Skeletal muscle tissue (tissue), 4 donors: Measurements from ENCODE around the gene DDIT3. TPM values are rescaled to one million over a fixed set of nuclear protein-coding genes. Genes with fewer than 3 reads are reported as not detected.

ENCODE experiments used
- H3K27ac ChIP-seq: one replicate; pipeline ENCODE4 v1.7.0; 2013; ENCODE audit warnings: mild to moderate bottlenecking, low read depth, low read length, inconsistent platforms
- H3K27me3 ChIP-seq, 3 donors: one replicate each; pipeline ENCODE4 v1.7.0; 2013; ENCODE audit warnings: low read length in 3 of 3; ENCODE audit not compliant: control insufficient read depth in 3 of 3, insufficient read depth in 3 of 3
- H3K36me3 ChIP-seq, 3 donors: one replicate each; pipeline ENCODE4 v1.7.0; 2013; ENCODE audit warnings: low read length in 3 of 3; ENCODE audit not compliant: control insufficient read depth in 3 of 3, insufficient read depth in 3 of 3
- H3K4me1 ChIP-seq, 3 donors: one replicate each; pipeline ENCODE4 v1.7.0; 2013; ENCODE audit warnings: low read length in 3 of 3, mild to moderate bottlenecking in 3 of 3; ENCODE audit not compliant: control insufficient read depth in 3 of 3, insufficient read depth in 3 of 3
- H3K4me3 ChIP-seq, 3 donors: one replicate each; pipeline ENCODE4 v1.7.0; 2013; ENCODE audit warnings: low read length in 3 of 3
- H3K9ac ChIP-seq, 3 donors: one replicate each; pipeline ENCODE4 v1.7.0; 2013; ENCODE audit warnings: low read length in 3 of 3, mild to moderate bottlenecking in 3 of 3, moderate library complexity in 2 of 3, low read depth in 1 of 3
- H3K9me3 ChIP-seq, 3 donors: one replicate each; pipeline ENCODE4 v1.7.0; 2013; ENCODE audit warnings: low read length in 3 of 3; ENCODE audit not compliant: control insufficient read depth in 3 of 3
- total RNA-seq: library from RNA; depleted of rRNA; stranded (reverse); fragments of >200 nt; gene quantifications from one replicate; pipeline ENCODE4 v1.2.3, GENCODE V29; 2014
- donor health status: Osteomylitis.

DDIT3 gene
- total RNA-seq, 1 donor from 2014 or later, result 11.5 TPM

GRCh38 chr12:57553343-57554202 lies 33.3 kb upstream of the DDIT3 start:
- H3K27me3 ChIP-seq, result peaks cover 28 to 40% (median 32%) of the 10 kb centered on the region in 3 donors
- peaks cover 4% of the 10 kb centered on the region in 3 donors for H3K4me1 ChIP-seq
- no peaks in the 10 kb centered on the region for H3K36me3 ChIP-seq

DNA sequence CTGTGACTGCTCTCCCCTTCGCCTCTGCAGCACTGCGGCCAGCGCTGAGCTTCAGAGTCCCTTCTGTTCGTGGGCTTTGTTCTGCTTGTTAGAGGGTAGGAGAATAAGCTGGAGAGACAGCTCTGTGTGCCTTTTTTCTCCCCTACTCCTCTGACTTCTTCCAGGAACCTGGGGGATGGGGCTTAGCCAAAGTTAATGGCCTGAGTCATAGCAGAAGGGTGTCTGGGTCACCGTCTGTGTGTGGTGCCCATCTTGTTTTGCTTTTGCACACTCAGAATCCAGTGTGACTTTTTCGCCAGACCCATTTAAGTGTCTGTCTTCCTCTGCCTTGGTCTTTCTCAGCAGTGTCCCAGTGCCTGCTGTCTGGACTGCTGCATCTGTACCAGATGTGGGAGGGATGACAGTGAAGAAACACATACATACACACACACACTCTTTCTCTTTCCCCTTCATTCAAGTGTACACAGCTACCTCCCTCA lies 32.6 kb upstream of the DDIT3 start:
- no peak overlapping the region for H3K4me3 ChIP-seq
- no peak overlapping the region for H3K9ac ChIP-seq
- peaks cover 29 to 42% (median 34%) of the 10 kb centered on the region in 3 donors for H3K27me3 ChIP-seq
- no peaks in the 10 kb centered on the region for H3K36me3 ChIP-seq
- no peaks in the 10 kb centered on the region for H3K9me3 ChIP-seq
- no peak overlapping the region for H3K27ac ChIP-seq
- H3K4me1 ChIP-seq, result peaks cover 4% of the 10 kb centered on the region in 3 donors

More at GRCh38 chr12:57553343-57554202, 33.3 kb upstream of the DDIT3 start:
- Histone ChIP-seq H3K9me3 (no peaks in the 10 kb centered on the region), H3K9ac (no peak overlapping the region), H3K27ac (no peak overlapping the region), H3K4me3 (no peak overlapping the region)

DNA sequence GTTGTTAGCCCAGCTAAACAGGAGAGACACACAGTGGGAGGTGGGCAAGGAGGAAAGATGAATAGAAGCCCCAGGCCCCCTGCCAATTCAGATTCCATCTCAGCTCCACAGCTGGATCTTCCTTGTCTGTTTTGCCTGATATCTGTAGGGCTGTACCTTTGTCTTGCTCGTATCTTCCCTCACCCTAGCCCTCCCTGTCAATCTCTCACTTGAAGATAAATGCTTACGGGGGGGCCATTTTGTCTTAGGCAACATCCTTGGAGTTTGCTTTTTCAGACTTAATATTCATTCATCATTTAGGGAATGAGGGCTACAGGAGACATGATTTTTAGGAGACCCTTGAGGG lies 32.0 kb upstream of the DDIT3 start:
- Histone ChIP-seq H3K27me3 (peaks cover 29 to 42% (median 34%) of the 10 kb centered on the region in 3 donors), H3K9ac (no peak overlapping the region), H3K27ac (no peak overlapping the region), H3K4me3 (no peak overlapping the region), H3K9me3 (no peaks in the 10 kb centered on the region), H3K4me1 (peaks cover 4 to 5% (median 4%) of the 10 kb centered on the region in 3 donors), H3K36me3 (no peaks in the 10 kb centered on the region)

GRCh38 chr12:57551637-57552305 lies 31.5 kb upstream of the DDIT3 start:
- no peak overlapping the region for H3K9ac ChIP-seq
- peaks cover 4 to 6% (median 4%) of the 10 kb centered on the region in 3 donors for H3K4me1 ChIP-seq
- H3K9me3 ChIP-seq, result no peaks in the 10 kb centered on the region
- H3K27ac ChIP-seq, result no peak overlapping the region
- H3K4me3 ChIP-seq, result no peak overlapping the region
- no peaks in the 10 kb centered on the region for H3K36me3 ChIP-seq
- H3K27me3 ChIP-seq, result peaks cover 29 to 42% (median 34%) of the 10 kb centered on the region in 3 donors

GRCh38 chr12:57550641-57551549 lies 30.6 kb upstream of the DDIT3 start:
- Histone ChIP-seq H3K4me1 (peaks cover 11 to 13% (median 11%) of the 10 kb centered on the region in 3 donors), H3K27me3 (peaks cover 29 to 42% (median 34%) of the 10 kb centered on the region in 3 donors), H3K27ac (no peak overlapping the region), H3K36me3 (no peaks in the 10 kb centered on the region), H3K9me3 (no peaks in the 10 kb centered on the region), H3K9ac (no peak overlapping the region), H3K4me3 (no peak overlapping the region)

- Histone ChIP-seq H3K9me3 (no peaks in the 10 kb centered on the region), H3K4me3 (peak within 1 kb of the TSS in 2 of 3 donors; percentile 32 to 45), H3K27ac (no peak within 1 kb of the TSS), H3K36me3 (no peaks in the 10 kb centered on the region), H3K4me1 (peaks cover 17 to 19% (median 18%) of the 10 kb centered on the region in 3 donors), H3K27me3 (peaks cover 29 to 42% (median 34%) of the 10 kb centered on the region in 3 donors), H3K9ac (peak within 1 kb of the TSS; percentile 8 to 43 (median 23))
Measured at GRCh38 chr12:57549909-57550640, 29.8 kb upstream of the DDIT3 start, which contains the start of gene KIF5A. Gene KIF5A (plus strand): TSS chr12:57550044. CDS start chr12:57550272, 228 bp downstream.

GRCh38 chr12:57549203-57549908 lies 29.0 kb upstream of the DDIT3 start:
- H3K9me3 ChIP-seq, result no peaks in the 10 kb centered on the region
- H3K36me3 ChIP-seq, result no peaks in the 10 kb centered on the region
- H3K4me1 ChIP-seq, result peaks cover 21 to 22% (median 22%) of the 10 kb centered on the region in 3 donors
- no peak overlapping the region for H3K9ac ChIP-seq
- peaks cover 29 to 42% (median 34%) of the 10 kb centered on the region in 3 donors for H3K27me3 ChIP-seq
- no peak overlapping the region for H3K4me3 ChIP-seq
- H3K27ac ChIP-seq, result no peak overlapping the region

DNA sequence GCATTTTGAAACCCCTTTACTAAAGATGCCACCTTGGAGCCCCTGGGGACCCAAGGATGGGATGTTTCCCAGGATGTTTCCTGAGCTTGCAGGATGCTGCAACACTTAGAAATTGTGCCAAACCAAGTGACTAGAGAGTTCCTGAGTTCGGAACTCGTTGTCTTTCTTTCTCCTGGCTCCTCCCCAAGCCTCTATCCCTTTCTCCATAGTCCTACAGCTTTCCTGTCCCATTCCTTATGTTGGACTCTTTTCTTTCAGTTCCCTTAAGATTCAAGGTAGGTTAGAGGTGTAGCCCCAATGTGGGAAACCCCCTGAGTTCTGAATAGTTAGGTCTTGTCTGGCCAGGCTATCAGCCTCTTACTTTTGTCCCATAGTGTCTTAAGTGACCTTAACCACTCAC lies 28.2 kb upstream of the DDIT3 start:
- H3K4me3 ChIP-seq, result no peak overlapping the region
- H3K9ac ChIP-seq, result no peak overlapping the region
- H3K9me3 ChIP-seq, result no peaks in the 10 kb centered on the region
- H3K27ac ChIP-seq, result no peak overlapping the region
- peaks cover 0 to under 1% (median 0%) of the 10 kb centered on the region in 3 donors for H3K36me3 ChIP-seq
- H3K27me3 ChIP-seq, result peaks cover 29 to 39% (median 34%) of the 10 kb centered on the region in 3 donors
- H3K4me1 ChIP-seq, result peaks cover 22 to 25% (median 24%) of the 10 kb centered on the region in 3 donors
